ENCODE data around the gene DNAJC17.

Gene DNAJC17

GRCh38 chr15:40845511-40846284, 38.4 kb upstream of the DNAJC17 start:
- Histone ChIP-seq H3K9me2 (ENCODE audit: low read depth, low read length) (no peaks in the 10 kb centered on the region), H3K4me2 (ENCODE audit: low read length) (peak overlapping the region; percentile 91), H3K4me1 (ENCODE audit: insufficient read depth, low read length, severe bottlenecking) (peaks cover 37% of the 10 kb centered on the region), H4K20me1 (ENCODE audit: insufficient read depth, low read length) (no peaks in the 10 kb centered on the region), H3K4me3 (ENCODE audit: low read depth, low read length, poor library complexity, severe bottlenecking) (peak overlapping the region; percentile 68), H3K79me2 (ENCODE audit: insufficient read depth, low read length) (no peaks in the 10 kb centered on the region), H3K27ac (ENCODE audit: low read depth, low read length, poor library complexity, severe bottlenecking) (peak overlapping the region; percentile 11), H3K36me3 (ENCODE audit: insufficient read depth, low read length) (no peaks in the 10 kb centered on the region), H3K9ac (ENCODE audit: low read length) (no peak overlapping the region; the same call in 1 of the 2 replicates), H2AFZ (ENCODE audit: low read length) (no peak overlapping the region), H3F3A (ENCODE audit: insufficient read depth, low read length) (no peaks in the 10 kb centered on the region), H3K9me3 (ENCODE audit: low read length) (no peaks in the 10 kb centered on the region), H3K27me3 (ENCODE audit: insufficient read depth, low read length) (no peaks in the 10 kb centered on the region)
- TF ChIP-seq EZH2 (IDR thresholded peaks at IDR 0.05; ENCODE audit: borderline replicate concordance, low read length) (no peak), CTCF (IDR thresholded peaks at IDR 0.05; ENCODE audit: low read length) (no peak)

GRCh38 chr15:40845036-40845435, 37.8 kb upstream of the DNAJC17 start:
- H2AFZ ChIP-seq (ENCODE audit: low read length) = peak overlapping the region; percentile 18; the same call in 1 of the 2 replicates

GRCh38 chr15:40844696-40845030, 37.4 kb upstream of the DNAJC17 start:
- H3K4me2 ChIP-seq (ENCODE audit: low read length) = peak overlapping the region; percentile 91
- no peak for TF ChIP-seq EZH2 (IDR thresholded peaks at IDR 0.05; ENCODE audit: borderline replicate concordance, low read length)
- TF ChIP-seq CTCF (IDR thresholded peaks at IDR 0.05; ENCODE audit: low read length) = no peak
- no peaks in the 10 kb centered on the region for H3F3A ChIP-seq (ENCODE audit: insufficient read depth, low read length)
- no peak overlapping the region for H3K27ac ChIP-seq (ENCODE audit: low read depth, low read length, poor library complexity, severe bottlenecking)
- peak overlapping the region; percentile 70 for H3K9ac ChIP-seq (ENCODE audit: low read length)
- no peaks in the 10 kb centered on the region for H3K9me2 ChIP-seq (ENCODE audit: low read depth, low read length)
- no peaks in the 10 kb centered on the region for H4K20me1 ChIP-seq (ENCODE audit: insufficient read depth, low read length)
- peaks cover 37% of the 10 kb centered on the region for H3K4me1 ChIP-seq (ENCODE audit: insufficient read depth, low read length, severe bottlenecking)
- H3K79me2 ChIP-seq (ENCODE audit: insufficient read depth, low read length) = no peaks in the 10 kb centered on the region
- peak overlapping the region; percentile 68 for H3K4me3 ChIP-seq (ENCODE audit: low read depth, low read length, poor library complexity, severe bottlenecking)
- H2AFZ ChIP-seq (ENCODE audit: low read length) = peak overlapping the region; percentile 18; the same call in 1 of the 2 replicates
- no peaks in the 10 kb centered on the region for H3K27me3 ChIP-seq (ENCODE audit: insufficient read depth, low read length)
- no peaks in the 10 kb centered on the region for H3K9me3 ChIP-seq (ENCODE audit: low read length)
- no peaks in the 10 kb centered on the region for H3K36me3 ChIP-seq (ENCODE audit: insufficient read depth, low read length)

More at GRCh38 chr15:40845036-40845435, 37.8 kb upstream of the DNAJC17 start:
- Histone ChIP-seq H3K9me2 (ENCODE audit: low read depth, low read length) (no peaks in the 10 kb centered on the region), H4K20me1 (ENCODE audit: insufficient read depth, low read length) (no peaks in the 10 kb centered on the region), H3K9ac (ENCODE audit: low read length) (peak overlapping the region; percentile 70), H3K4me1 (ENCODE audit: insufficient read depth, low read length, severe bottlenecking) (peaks cover 37% of the 10 kb centered on the region), H3K4me3 (ENCODE audit: low read depth, low read length, poor library complexity, severe bottlenecking) (peak overlapping the region; percentile 68), H3K9me3 (ENCODE audit: low read length) (no peaks in the 10 kb centered on the region), H3K27ac (ENCODE audit: low read depth, low read length, poor library complexity, severe bottlenecking) (no peak overlapping the region), H3K36me3 (ENCODE audit: insufficient read depth, low read length) (no peaks in the 10 kb centered on the region), H3K27me3 (ENCODE audit: insufficient read depth, low read length) (no peaks in the 10 kb centered on the region), H3F3A (ENCODE audit: insufficient read depth, low read length) (no peaks in the 10 kb centered on the region), H3K79me2 (ENCODE audit: insufficient read depth, low read length) (no peaks in the 10 kb centered on the region), H3K4me2 (ENCODE audit: low read length) (peak overlapping the region; percentile 91)
- no peak for TF ChIP-seq CTCF (IDR thresholded peaks at IDR 0.05; ENCODE audit: low read length)
- no peak for TF ChIP-seq EZH2 (IDR thresholded peaks at IDR 0.05; ENCODE audit: borderline replicate concordance, low read length)

All from OCI-LY1 (cell line).